GM12891 (cell line): ENCODE measurements around the gene FBXO15.

Source experiments
- POLR2A ChIP-seq: IDR thresholded peaks from 2 replicates; pipeline ENCODE4 v1.6.1; 2011; ENCODE audit warnings: low read depth, low read length, control low read depth
- POLR2AphosphoS5 ChIP-seq: IDR thresholded peaks from 2 replicates; pipeline ENCODE4 v1.6.1; 2011; ENCODE audit warnings: low read depth, low read length, control low read depth

GRCh38 chr18:74064510-74064909, 83.1 kb downstream of the FBXO15 start:
- TF ChIP-seq POLR2A (no peak), POLR2AphosphoS5 (no peak)
